Keratinocyte (primary cell): ENCODE results near the gene EN2. TPM values are rescaled to one million over a fixed set of nuclear protein-coding genes. Genes with fewer than 3 reads are reported as not detected.

Experiments
- DNase-seq: peaks from one replicate; pipeline ENCODE4 v3.0.0-alpha.2; 2011; ENCODE audit warnings: low read depth, missing footprints, low spot score
- FAIRE-seq: peaks from 2 replicates; lab custom pipeline; 2011; peaks lifted over from hg19 to GRCh38; lab: Jason Lieb, UNC
- H2AFZ ChIP-seq: 2 replicates; pipeline ENCODE4 v1.6.0; 2012; ENCODE audit warnings: low read length, control low read depth, inconsistent platforms; ENCODE audit not compliant: control insufficient read depth
- H3K27ac ChIP-seq: 2 replicates; pipeline ENCODE4 v1.5.1; 2011; ENCODE audit warnings: low read length; ENCODE audit not compliant: control insufficient read depth, insufficient read depth
- H3K27me3 ChIP-seq: 3 replicates; pipeline ENCODE4 v1.6.0; 2011; ENCODE audit warnings: low read length; ENCODE audit not compliant: control insufficient read depth, insufficient read depth; ENCODE audit errors: extremely low read depth
- H3K36me3 ChIP-seq, 2 experiments: 2 replicates in 1 of 2; 3 replicates in 1 of 2; pipeline ENCODE4 v1.5.1; 2011; ENCODE audit warnings: low read length in 2 of 2, mild to moderate bottlenecking in 1 of 2; ENCODE audit not compliant: control insufficient read depth in 2 of 2, insufficient read depth in 2 of 2; ENCODE audit errors: extremely low read depth in 1 of 2
- H3K4me1 ChIP-seq: 3 replicates; pipeline ENCODE4 v1.5.1; 2011; ENCODE audit warnings: low read length; ENCODE audit not compliant: control insufficient read depth, insufficient read depth; ENCODE audit errors: extremely low read depth
- H3K4me2 ChIP-seq: 3 replicates; pipeline ENCODE4 v1.6.0; 2011; ENCODE audit warnings: low read depth, low read length; ENCODE audit not compliant: control insufficient read depth, insufficient read depth; ENCODE audit errors: extremely low read depth
- H3K4me3 ChIP-seq, 3 experiments: fragments of 200-600 bp in 1 of 3; sonication (generic) in 1 of 3; 2 replicates in 2 of 3; 3 replicates in 1 of 3; pipeline ENCODE4 v1.5.1; 2011 to 2016; ENCODE audit warnings: low read length in 3 of 3, mild to moderate bottlenecking in 3 of 3, control low read depth in 2 of 3, inconsistent platforms in 1 of 3, low read depth in 1 of 3, mixed read lengths in 1 of 3, mixed run types in 1 of 3, moderate library complexity in 1 of 3; ENCODE audit not compliant: control insufficient read depth in 2 of 3, insufficient read depth in 2 of 3; ENCODE audit errors: extremely low read depth in 1 of 3
- H3K79me2 ChIP-seq: 2 replicates; pipeline ENCODE4 v1.6.0; 2012; ENCODE audit warnings: low read length; ENCODE audit not compliant: control insufficient read depth, insufficient read depth
- H3K9ac ChIP-seq: 3 replicates; pipeline ENCODE4 v1.6.0; 2011; ENCODE audit warnings: low read length; ENCODE audit not compliant: control insufficient read depth, insufficient read depth; ENCODE audit errors: extremely low read depth
- H3K9me1 ChIP-seq: 3 replicates; pipeline ENCODE4 v1.6.0; 2011; ENCODE audit warnings: low read length; ENCODE audit not compliant: control insufficient read depth, insufficient read depth; ENCODE audit errors: extremely low read depth
- H3K9me3 ChIP-seq: 2 replicates; pipeline ENCODE4 v1.5.1; 2012; ENCODE audit warnings: low read depth, low read length; ENCODE audit not compliant: control insufficient read depth
- H4K20me1 ChIP-seq: 3 replicates; pipeline ENCODE4 v1.6.0; 2011; ENCODE audit warnings: low read length; ENCODE audit not compliant: control insufficient read depth, insufficient read depth; ENCODE audit errors: extremely low read depth
- CTCF ChIP-seq, 3 experiments: IDR thresholded peaks in 1 of 3; conservative IDR thresholded peaks in 1 of 3; optimal IDR thresholded peaks in 1 of 3; 2 replicates in 2 of 3; 3 replicates in 1 of 3; pipeline versions ENCODE3 to v1.5.1; 2011; ENCODE audit warnings: low read length in 3 of 3, mild to moderate bottlenecking in 3 of 3, moderate library complexity in 2 of 3, control low read depth in 1 of 3, inconsistent platforms in 1 of 3; ENCODE audit not compliant: insufficient read depth in 2 of 3; ENCODE audit errors: extremely low read depth in 1 of 3
- EZH2 ChIP-seq: IDR thresholded peaks from one replicate; pipeline ENCODE4 v1.6.1; 2012; ENCODE audit warnings: inconsistent platforms, mild to moderate bottlenecking, low read length, moderate library complexity
- dilution Hi-C: fragments of 300-500 bp; cut with MboI; formaldehyde crosslinking; loops from one replicate; pipeline ENCODE4 v1.7.0; 2020; ENCODE audit warnings: low sequenced_read_pairs; ENCODE audit not compliant: extremely low pct_ligation_motif_present
- polyA plus RNA-seq, 5 experiments: library from polyadenylated mRNA; depleted of rRNA in 3 of 5; stranded (reverse) in 3 of 5; stranded (forward) in 1 of 5; unstranded in 1 of 5; fragments of >200 nt; gene quantifications; 1 replicate in 1 of 5; 2 replicates in 3 of 5; 3 replicates in 1 of 5; pipeline versions ENCODE4 v1.2.1 to v1.2.3, GENCODE V29; 2011 to 2012; ENCODE audit warnings: missing spikeins in 2 of 5, low read depth in 1 of 5, low replicate concordance in 1 of 5

EN2 gene
- polyA plus RNA-seq, 1 donor (not counting 4 experiments of a cell fraction or from before 2014, with no cell fraction given), result 0.05 TPM

GRCh38 chr7:155513543-155514285 lies 55.8 kb downstream of the EN2 start:
- Histone ChIP-seq H4K20me1 (no peaks in the 10 kb centered on the region), H3K4me1 (no peaks in the 10 kb centered on the region), H3K9ac (no peak overlapping the region), H3K4me3 (no peak overlapping the region), H3K9me1 (no peaks in the 10 kb centered on the region), H3K9me3 (no peaks in the 10 kb centered on the region), H3K27ac (no peak overlapping the region), H3K27me3 (peaks cover 46% of the 10 kb centered on the region), H3K4me2 (no peak overlapping the region), H3K36me3 (no peaks in the 10 kb centered on the region), H3K79me2 (no peaks in the 10 kb centered on the region), H2AFZ (no peak overlapping the region)
- dilution Hi-C loops, result no loop called here
- DNase-seq (no peak), FAIRE-seq (no peak)
- no peak for TF ChIP-seq EZH2
- no peak for TF ChIP-seq CTCF (optimal IDR thresholded peaks at IDR 0.05 in 1 of 3, IDR thresholded peaks at IDR 0.05 in 1 of 3, conservative IDR thresholded peaks at IDR 0.05 in 1 of 3; ENCODE audit: extremely low read depth in 1 of 3, insufficient read depth in 2 of 3, low read length in 3 of 3)

GRCh38 chr7:155514296-155514695 lies 56.4 kb downstream of the EN2 start:
- Histone ChIP-seq H2AFZ (no peak overlapping the region), H3K4me3 (no peak overlapping the region), H3K9me1 (no peaks in the 10 kb centered on the region), H3K36me3 (no peaks in the 10 kb centered on the region), H3K27ac (no peak overlapping the region), H3K4me1 (no peaks in the 10 kb centered on the region), H3K9ac (no peak overlapping the region), H3K4me2 (no peak overlapping the region), H3K27me3 (peaks cover 44% of the 10 kb centered on the region), H4K20me1 (no peaks in the 10 kb centered on the region), H3K79me2 (no peaks in the 10 kb centered on the region), H3K9me3 (no peaks in the 10 kb centered on the region)
- no peak for DNase-seq
- TF ChIP-seq CTCF (optimal IDR thresholded peaks at IDR 0.05 in 1 of 3, IDR thresholded peaks at IDR 0.05 in 1 of 3, conservative IDR thresholded peaks at IDR 0.05 in 1 of 3; ENCODE audit: extremely low read depth in 1 of 3, insufficient read depth in 2 of 3, low read length in 3 of 3) (no peak), EZH2 (no peak)
- FAIRE-seq, result no peak
- dilution Hi-C loops, result no loop called here

Other genes with a start within 250 kb of the EN2 start
- gene INSIG1, start 160.3 kb upstream of the EN2 start, polyA plus RNA-seq, result 62.2 to 115 TPM (median 104 TPM) in 3 replicates
- gene CNPY1, start 88.4 kb downstream of the EN2 start, polyA plus RNA-seq, result not detected in 3 replicates
- gene RBM33, start 186.5 kb downstream of the EN2 start, polyA plus RNA-seq, result 6.1 to 8.9 TPM (median 6.8 TPM) in 3 replicates